SK-N-SH (cell line): ENCODE measurements around the gene CUX1. TPM values are rescaled to one million over a fixed set of nuclear protein-coding genes. Genes with fewer than 3 reads are reported as not detected.
"Not testable (repeated sequence)": the region's sequence is repeated elsewhere in the genome, so short reads cannot be mapped to it uniquely, and the experiment has no call there.

Source experiments
- CTCF ChIA-PET: fragments of 300-600, 350-600 bp; formaldehyde crosslinking; extraction: SDS; loops from one replicate; lab custom pipeline; 2021; lab: Yijun Ruan, JAX
- POLR2A ChIA-PET: fragments of 350-600 bp; sonication (Branson Sonifier 250); formaldehyde crosslinking; extraction: SDS; loops from one replicate; lab custom pipeline; 2020; ENCODE audit warnings: antibody characterized with exemption, inconsistent platforms; lab: Yijun Ruan, JAX
- DNase-seq: peaks from one replicate; pipeline ENCODE4 v3.0.0; 2012
- H2AFZ ChIP-seq: fragments of 200-600 bp; sonication (generic); 2 replicates; pipeline ENCODE4 v1.8.1; 2016; ENCODE audit warnings: antibody characterized with exemption, mild to moderate bottlenecking, low read depth
- H3F3A ChIP-seq: fragments of 200-600 bp; sonication (generic); replicated peaks from 2 replicates; pipeline ENCODE3; 2016; ENCODE audit warnings: antibody characterized with exemption, mild to moderate bottlenecking; ENCODE audit not compliant: insufficient read depth
- H3K27ac ChIP-seq, 2 experiments: fragments of 200-500 bp in 1 of 2; fragments of 200-600 bp in 1 of 2; sonication (Bioruptor generic) in 1 of 2; sonication (generic), shearing (Covaris generic) in 1 of 2; 2 replicates each; pipeline versions ENCODE4 v1.5.1 to v1.6.1; 2014 to 2016; ENCODE audit warnings: low read depth in 2 of 2, inconsistent platforms in 1 of 2, low read length in 1 of 2, mild to moderate bottlenecking in 1 of 2, mixed read lengths in 1 of 2
- H3K27me3 ChIP-seq: fragments of 200-600 bp; sonication (generic), shearing (Covaris generic); 2 replicates; pipeline ENCODE4 v1.6.1; 2016; ENCODE audit warnings: mixed run types; ENCODE audit not compliant: insufficient read depth
- H3K36me3 ChIP-seq, 2 experiments: fragments of 200-500 bp in 1 of 2; fragments of 200-600 bp in 1 of 2; sonication (Bioruptor generic) in 1 of 2; sonication (generic) in 1 of 2; replicated peaks in 1 of 2; 2 replicates each; pipeline versions ENCODE3 to v1.5.1; 2014 to 2016; ENCODE audit warnings: low read length in 1 of 2, mild to moderate bottlenecking in 1 of 2; ENCODE audit not compliant: insufficient read depth in 2 of 2, control insufficient read depth in 1 of 2
- H3K4me1 ChIP-seq, 2 experiments: fragments of 200-500 bp in 1 of 2; fragments of 200-600 bp in 1 of 2; sonication (Bioruptor generic) in 1 of 2; sonication (generic), shearing (Covaris generic) in 1 of 2; 2 replicates each; pipeline versions ENCODE4 v1.5.1 to v1.6.1; 2014 to 2016; ENCODE audit warnings: low read depth in 1 of 2, low read length in 1 of 2, mixed run types in 1 of 2; ENCODE audit not compliant: insufficient read depth in 2 of 2, control insufficient read depth in 1 of 2
- H3K4me2 ChIP-seq: fragments of 200-600 bp; sonication (generic), shearing (Covaris generic); 2 replicates; pipeline ENCODE4 v1.6.1; 2017; ENCODE audit warnings: mixed run types
- H3K4me3 ChIP-seq, 2 experiments: fragments of 200-500 bp in 1 of 2; fragments of 200-600 bp in 1 of 2; sonication (Bioruptor generic) in 1 of 2; sonication (generic), shearing (Covaris generic) in 1 of 2; 2 replicates each; pipeline versions ENCODE4 v1.5.1 to v1.8.1; 2014 to 2016; ENCODE audit warnings: low read depth in 2 of 2, inconsistent platforms in 1 of 2, low read length in 1 of 2, mild to moderate bottlenecking in 1 of 2, mixed read lengths in 1 of 2, moderate library complexity in 1 of 2
- H3K79me2 ChIP-seq: fragments of 200-600 bp; sonication (generic); 2 replicates; pipeline ENCODE4 v1.8.1; 2017; ENCODE audit warnings: mild to moderate bottlenecking; ENCODE audit not compliant: insufficient read depth
- H3K9ac ChIP-seq: fragments of 200-600 bp; sonication (generic); 2 replicates; pipeline ENCODE4 v1.6.1; 2017; ENCODE audit warnings: mixed run types
- H3K9me2 ChIP-seq: fragments of 200-600 bp; sonication (generic); 2 replicates; pipeline ENCODE4 v1.6.1; 2017; ENCODE audit warnings: mixed run types
- H3K9me3 ChIP-seq: fragments of 200-600 bp; sonication (generic); 2 replicates; pipeline ENCODE4 v1.6.1; 2017; ENCODE audit warnings: mixed run types, mild to moderate bottlenecking, moderate library complexity
- H4K20me1 ChIP-seq: fragments of 200-600 bp; sonication (generic); 2 replicates; pipeline ENCODE4 v1.6.1; 2017; ENCODE audit warnings: mild to moderate bottlenecking, mixed run types; ENCODE audit not compliant: insufficient read depth
- CHD2 ChIP-seq: fragments of 150-350 bp; IDR thresholded peaks from 2 replicates; pipeline ENCODE4 v1.6.1; 2018; ENCODE audit warnings: low read length; ENCODE audit not compliant: partially characterized antibody
- EP300 ChIP-seq, 2 experiments: IDR thresholded peaks; 2 replicates each; pipeline versions ENCODE4 v1.4.0 to v1.6.1; 2012; ENCODE audit warnings: borderline replicate concordance in 1 of 2, low read depth in 1 of 2, low read length in 1 of 2
- EZH2phosphoT487 ChIP-seq: fragments of 200-600 bp; sonication (generic); IDR thresholded peaks from 2 replicates; pipeline ENCODE4 v1.6.1; 2017; ENCODE audit warnings: low read depth, mixed run types, mild to moderate bottlenecking, antibody characterized with exemption, moderate library complexity, borderline replicate concordance
- FOXJ3 ChIP-seq: sonication (generic); formaldehyde crosslinking; IDR thresholded peaks from 2 replicates; pipeline ENCODE4 v1.5.1; 2020; ENCODE audit warnings: mild to moderate bottlenecking, missing genetic modification reagents
- GABPA ChIP-seq: IDR thresholded peaks from 2 replicates; pipeline ENCODE4 v1.4.0; 2012; ENCODE audit warnings: low read depth, mild to moderate bottlenecking
- JUND ChIP-seq: IDR thresholded peaks from 2 replicates; pipeline ENCODE4 v1.4.0; 2012
- PBX3 ChIP-seq: IDR thresholded peaks from 2 replicates; pipeline ENCODE4; 2012
- RAD21 ChIP-seq: IDR thresholded peaks from 2 replicates; pipeline ENCODE4 v1.6.1; 2012; ENCODE audit warnings: mild to moderate bottlenecking, low read length
- RCOR1 ChIP-seq: fragments of 150-350 bp; IDR thresholded peaks from 2 replicates; pipeline ENCODE4 v1.6.1; 2017; ENCODE audit warnings: antibody characterized with exemption, low read length
- SIN3A ChIP-seq: IDR thresholded peaks from 2 replicates; pipeline ENCODE4 v1.6.1; 2012; ENCODE audit warnings: low read depth, mild to moderate bottlenecking, low read length, moderate library complexity, borderline replicate concordance
- SMC3 ChIP-seq: IDR thresholded peaks from 2 replicates; pipeline ENCODE4 v1.6.1; 2012; ENCODE audit warnings: low read depth, low read length, improper control_type of control experiment
- YY1 ChIP-seq: IDR thresholded peaks from 2 replicates; pipeline ENCODE4 v1.4.0; 2012; ENCODE audit warnings: low read depth, mild to moderate bottlenecking
- ZBTB33 ChIP-seq: IDR thresholded peaks from 2 replicates; pipeline ENCODE4 v1.4.0; 2012; ENCODE audit warnings: low read depth, borderline replicate concordance
- WGBS: methylation state at CpG from one replicate; pipeline ENCODE4 v1.1.6; 2017; ENCODE audit warnings: low lambda C conversion rate; 5-methylcytosine and 5-hydroxymethylcytosine counted together
- polyA plus RNA-seq, 3 experiments: library from polyadenylated mRNA; depleted of rRNA; stranded (reverse); fragments of >200 nt; gene quantifications; 2 replicates each; pipeline ENCODE4 v1.2.3, GENCODE V29; 2012
- TF ChIP-seq, protein P1 (sequence below): IDR thresholded peaks from 2 replicates; pipeline ENCODE4 v1.4.0; 2012; ENCODE audit warnings: low read depth, borderline replicate concordance

CUX1 gene
- polyA plus RNA-seq, 1 of the 3 experiments (the other 2 are of a cell fraction): 68.6 TPM

- H3K9ac ChIP-seq, H3K9me3 ChIP-seq, H3K36me3 ChIP-seq, H3K4me2 ChIP-seq, H3K27me3 ChIP-seq, H3K9me2 ChIP-seq, H3F3A ChIP-seq, DNase-seq, H2AFZ ChIP-seq, H3K27ac ChIP-seq, H3K4me3 ChIP-seq, H3K4me1 ChIP-seq: not testable (repeated sequence)
- WGBS: 91% methylated on average over 7 of the region's 7 CpGs
- H3K79me2 ChIP-seq: peaks cover 99% of the 10 kb centered on the region
- H4K20me1 ChIP-seq: peaks cover 61% of the 10 kb centered on the region
- ChIA-PET CTCF (interaction anchor here (1.1 to 1.5 kb wide), 6 partner anchors 9 to 23 kb away, joined by 3 to 5 read pairs (median 3); no protein-coding TSS in a partner anchor), POLR2A (interaction anchor here (0.5 kb wide), 1 partner anchor 117 kb away, joined by 3 read pairs; no protein-coding TSS in a partner anchor)
Observed at GRCh38 chr7:101837433-101837832, 20.0 kb downstream of the CUX1 start.

GRCh38 chr7:101838837-101839483 is 21.5 kb downstream of the CUX1 start:
- Histone ChIP-seq H3K9me2 (no peaks in the 10 kb centered on the region), H3K79me2 (peaks cover 99% of the 10 kb centered on the region), H3K9me3 (no peaks in the 10 kb centered on the region), H3K9ac (no peak overlapping the region), H3K4me3 (no peak overlapping the region), H3K4me1 (no peaks in the 10 kb centered on the region; a peak in 1 of 4 replicates), H2AFZ (no peak overlapping the region), H4K20me1 (peaks cover 47% of the 10 kb centered on the region), H3F3A (peaks cover 7% of the 10 kb centered on the region), H3K4me2 (no peak overlapping the region), H3K36me3 (peaks cover 0 to 10% of the 10 kb centered on the region in 2 experiments), H3K27me3 (no peaks in the 10 kb centered on the region)
- ChIA-PET POLR2A (no interaction called here), CTCF (interaction anchor here (0.6 to 1.4 kb wide), 2 partner anchors 9 to 21 kb away, joined by 3 read pairs; no protein-coding TSS in a partner anchor)
- no peak for DNase-seq
- no peak for TF ChIP-seq YY1
- TF ChIP-seq SIN3A: no peak
- no peak for TF ChIP-seq SMC3
- no peak for TF ChIP-seq RCOR1
- TF ChIP-seq FOXJ3: no peak
- TF ChIP-seq EZH2phosphoT487: no peak
- TF ChIP-seq, protein P1, sequence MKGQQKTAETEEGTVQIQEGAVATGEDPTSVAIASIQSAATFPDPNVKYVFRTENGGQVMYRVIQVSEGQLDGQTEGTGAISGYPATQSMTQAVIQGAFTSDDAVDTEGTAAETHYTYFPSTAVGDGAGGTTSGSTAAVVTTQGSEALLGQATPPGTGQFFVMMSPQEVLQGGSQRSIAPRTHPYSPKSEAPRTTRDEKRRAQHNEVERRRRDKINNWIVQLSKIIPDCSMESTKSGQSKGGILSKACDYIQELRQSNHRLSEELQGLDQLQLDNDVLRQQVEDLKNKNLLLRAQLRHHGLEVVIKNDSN: no peak
- no peak for TF ChIP-seq PBX3
- no peak for TF ChIP-seq JUND
- no peak for TF ChIP-seq CHD2
- TF ChIP-seq ZBTB33: no peak
- TF ChIP-seq RAD21: no peak
- no peak for TF ChIP-seq GABPA
- TF ChIP-seq EP300 (IDR thresholded peaks at IDR 0.05; ENCODE audit: borderline replicate concordance in 1 of 2, low read depth in 1 of 2, low read length in 1 of 2): no peak
- TF ChIP-seq, all 33 proteins: peak for 0
- H3K27ac ChIP-seq: no peak overlapping the region
- WGBS: 96% methylated on average over 17 of the region's 17 CpGs
